OCI-LY7 (cell line): ENCODE data around the gene SPEM1.

Experiments
- EZH2phosphoT487 ChIP-seq: fragments of 200-600 bp; sonication (generic); IDR thresholded peaks from 2 replicates; pipeline ENCODE4 v1.6.1; 2018; ENCODE audit warnings: low read depth, borderline replicate concordance, mild to moderate bottlenecking, mixed run types, antibody characterized with exemption, low read length, moderate library complexity, mixed read lengths
- TF ChIP-seq, protein P1 (sequence below): fragments of 200-600 bp; sonication (generic); conservative IDR thresholded peaks from 2 replicates; pipeline ENCODE4 v1.5.1; 2014; ENCODE audit warnings: mild to moderate bottlenecking, antibody characterized with exemption, low read length, moderate library complexity, mixed read lengths

DNA sequence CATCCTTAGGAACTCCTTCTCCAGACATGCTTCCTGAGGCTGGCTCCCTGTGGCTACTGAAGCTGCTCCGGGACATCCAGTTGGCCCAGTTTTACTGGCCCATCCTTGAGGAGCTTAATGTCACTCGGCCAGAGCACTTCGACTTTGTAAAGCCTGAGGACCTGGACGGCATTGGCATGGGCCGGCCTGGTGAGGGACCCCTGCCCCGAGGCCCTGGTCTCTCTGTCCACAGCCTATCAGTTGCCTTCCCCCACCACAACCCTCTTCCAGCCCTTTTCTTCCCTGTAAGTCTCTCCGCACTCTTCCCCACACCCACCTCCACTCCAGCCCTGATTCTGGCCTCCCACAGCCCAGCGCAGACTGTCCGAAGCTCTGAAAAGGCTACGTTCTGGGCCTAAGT is 37.2 kb upstream of the SPEM1 start:
- TF ChIP-seq EZH2phosphoT487 = no peak
- TF ChIP-seq, protein P1, sequence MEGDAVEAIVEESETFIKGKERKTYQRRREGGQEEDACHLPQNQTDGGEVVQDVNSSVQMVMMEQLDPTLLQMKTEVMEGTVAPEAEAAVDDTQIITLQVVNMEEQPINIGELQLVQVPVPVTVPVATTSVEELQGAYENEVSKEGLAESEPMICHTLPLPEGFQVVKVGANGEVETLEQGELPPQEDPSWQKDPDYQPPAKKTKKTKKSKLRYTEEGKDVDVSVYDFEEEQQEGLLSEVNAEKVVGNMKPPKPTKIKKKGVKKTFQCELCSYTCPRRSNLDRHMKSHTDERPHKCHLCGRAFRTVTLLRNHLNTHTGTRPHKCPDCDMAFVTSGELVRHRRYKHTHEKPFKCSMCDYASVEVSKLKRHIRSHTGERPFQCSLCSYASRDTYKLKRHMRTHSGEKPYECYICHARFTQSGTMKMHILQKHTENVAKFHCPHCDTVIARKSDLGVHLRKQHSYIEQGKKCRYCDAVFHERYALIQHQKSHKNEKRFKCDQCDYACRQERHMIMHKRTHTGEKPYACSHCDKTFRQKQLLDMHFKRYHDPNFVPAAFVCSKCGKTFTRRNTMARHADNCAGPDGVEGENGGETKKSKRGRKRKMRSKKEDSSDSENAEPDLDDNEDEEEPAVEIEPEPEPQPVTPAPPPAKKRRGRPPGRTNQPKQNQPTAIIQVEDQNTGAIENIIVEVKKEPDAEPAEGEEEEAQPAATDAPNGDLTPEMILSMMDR = no peak
